Measurements from ENCODE around the gene LIN7C.

LIN7C gene

DNA sequence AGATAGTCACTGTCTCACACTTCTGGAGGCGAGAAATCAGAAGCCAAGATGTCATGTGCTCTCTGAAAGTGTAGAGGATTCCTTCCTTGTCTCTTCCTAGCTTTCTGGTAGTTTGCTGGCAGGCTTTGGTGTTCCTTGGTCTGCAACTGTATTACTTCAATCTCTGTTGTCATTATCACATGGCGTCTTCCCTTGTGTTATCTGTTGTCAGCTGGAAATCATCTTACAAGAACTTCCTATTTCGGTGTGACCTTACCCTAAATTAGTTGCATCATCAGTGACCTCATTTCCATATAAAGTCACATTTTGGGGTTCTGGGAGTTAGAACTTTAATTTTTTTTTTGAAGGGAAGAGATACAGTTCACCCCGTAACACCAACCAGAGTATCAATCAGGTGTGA, 3.3 kb upstream of the LIN7C start:
- no peak for DNase-seq (ENCODE audit: low read depth)

DNA sequence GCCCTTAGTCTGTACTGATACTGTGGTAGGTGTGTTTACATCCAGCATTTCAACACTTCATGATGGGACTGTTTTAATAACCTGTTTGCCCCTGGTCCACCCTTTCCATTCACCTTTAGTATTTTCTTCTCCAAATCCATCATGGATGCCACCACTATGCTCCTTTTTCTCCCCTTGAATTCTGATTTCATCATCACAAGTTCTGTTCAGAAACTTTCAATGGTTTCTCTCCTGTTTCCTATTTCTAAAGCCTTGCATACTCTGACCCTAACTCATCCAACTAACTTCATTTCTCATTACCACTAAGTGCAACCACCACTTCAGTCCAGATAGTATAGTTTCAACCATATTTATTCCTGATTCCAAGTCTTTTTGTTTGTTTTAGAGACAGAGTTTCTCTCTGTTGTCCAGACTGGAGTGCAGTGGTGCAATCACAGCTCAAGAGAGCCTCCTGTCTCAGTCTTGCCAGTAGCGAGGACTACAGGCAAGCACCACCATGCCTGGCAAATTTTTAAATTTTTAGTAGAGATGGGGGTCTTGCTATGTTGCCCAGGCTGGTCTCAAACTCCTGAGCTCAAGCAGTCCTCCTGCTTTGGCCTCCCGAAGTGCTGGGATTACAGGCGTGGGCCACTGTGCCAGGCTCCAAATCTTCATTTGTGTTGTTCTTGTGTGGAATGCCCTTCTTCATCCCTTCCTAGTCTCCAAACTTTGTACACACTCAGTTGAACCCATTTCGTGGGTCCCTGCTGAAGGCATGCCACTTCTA, 1.2 kb upstream of the LIN7C start:
- no peak for DNase-seq (ENCODE audit: low read depth)

DNA sequence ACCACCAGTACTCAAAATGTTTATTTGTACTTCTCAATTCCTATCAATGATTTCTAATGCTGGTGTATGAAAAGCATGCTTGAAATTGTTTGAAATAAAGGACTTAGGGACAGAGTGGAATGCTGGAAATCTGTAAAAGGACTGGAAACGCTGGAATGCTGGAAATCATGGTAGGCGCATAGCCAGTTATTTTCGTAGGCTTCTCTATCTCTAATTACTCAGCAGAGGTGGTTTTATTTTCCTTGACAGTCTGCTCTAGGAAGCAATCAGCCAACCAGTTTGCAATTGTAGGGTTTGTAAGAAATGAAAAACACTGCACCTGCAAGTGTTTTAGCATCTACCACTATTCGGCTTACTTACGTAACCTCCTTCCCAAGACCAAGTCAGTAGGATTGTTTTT, 788 bp downstream of the LIN7C start:
- DNase-seq (ENCODE audit: low read depth): no peak

DNA sequence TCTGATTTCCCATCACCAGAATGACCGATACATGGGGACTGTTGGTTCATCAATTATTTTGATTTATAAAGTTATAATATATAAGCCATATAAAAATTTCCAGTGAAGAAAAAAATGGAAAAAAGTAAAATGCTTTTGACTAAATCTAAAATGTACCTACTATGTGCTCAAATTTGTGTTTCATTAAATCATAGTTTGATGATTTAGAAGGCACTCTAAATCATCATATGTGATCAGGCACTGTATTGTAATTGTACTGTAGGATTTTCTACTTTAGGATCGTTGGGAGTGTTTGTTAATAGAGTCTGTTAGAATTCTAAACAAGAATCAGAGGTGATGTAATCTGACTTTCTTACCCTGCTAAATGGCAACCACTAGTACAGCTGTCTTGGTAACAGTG, 2.4 kb downstream of the LIN7C start:
- DNase-seq (ENCODE audit: low read depth): no peak

DNA sequence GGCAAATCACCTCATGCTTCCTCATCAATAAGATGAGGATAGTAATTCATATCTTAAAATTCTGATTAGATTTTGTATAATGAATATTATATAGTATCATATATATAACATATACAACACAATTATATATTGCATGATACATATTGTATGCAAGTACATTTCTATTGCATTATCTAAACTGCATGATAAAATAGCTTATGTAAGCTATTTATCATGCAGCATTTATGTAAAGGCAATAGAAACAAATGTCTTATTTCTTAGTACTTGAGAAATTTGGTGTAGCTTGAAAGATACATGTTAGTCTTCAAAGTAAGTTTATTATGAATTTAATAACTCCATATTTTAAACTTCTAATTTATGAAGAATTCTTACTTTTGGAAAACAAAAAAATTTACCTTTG, 5.5 kb downstream of the LIN7C start:
- no peak for DNase-seq (ENCODE audit: low read depth)

DNA sequence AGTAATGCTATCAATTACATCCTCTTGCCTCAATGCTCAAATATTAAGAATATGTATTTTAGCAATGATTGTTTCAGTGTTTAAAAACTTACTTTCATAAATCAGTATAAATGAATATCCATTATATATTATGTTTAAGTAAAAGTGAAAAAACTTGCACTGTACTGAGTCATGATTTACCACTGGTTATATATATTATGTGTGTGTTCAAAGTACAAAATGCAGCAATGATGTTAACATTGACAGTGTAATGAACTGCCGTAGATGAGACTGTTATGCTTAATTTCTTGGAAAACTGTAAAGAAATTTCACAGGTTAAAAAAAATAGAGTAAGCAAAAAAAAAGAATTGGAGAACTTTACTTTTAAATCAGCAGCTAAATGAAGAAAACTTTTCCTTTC, 8.7 kb downstream of the LIN7C start:
- no peak for DNase-seq (ENCODE audit: low read depth)

DNA sequence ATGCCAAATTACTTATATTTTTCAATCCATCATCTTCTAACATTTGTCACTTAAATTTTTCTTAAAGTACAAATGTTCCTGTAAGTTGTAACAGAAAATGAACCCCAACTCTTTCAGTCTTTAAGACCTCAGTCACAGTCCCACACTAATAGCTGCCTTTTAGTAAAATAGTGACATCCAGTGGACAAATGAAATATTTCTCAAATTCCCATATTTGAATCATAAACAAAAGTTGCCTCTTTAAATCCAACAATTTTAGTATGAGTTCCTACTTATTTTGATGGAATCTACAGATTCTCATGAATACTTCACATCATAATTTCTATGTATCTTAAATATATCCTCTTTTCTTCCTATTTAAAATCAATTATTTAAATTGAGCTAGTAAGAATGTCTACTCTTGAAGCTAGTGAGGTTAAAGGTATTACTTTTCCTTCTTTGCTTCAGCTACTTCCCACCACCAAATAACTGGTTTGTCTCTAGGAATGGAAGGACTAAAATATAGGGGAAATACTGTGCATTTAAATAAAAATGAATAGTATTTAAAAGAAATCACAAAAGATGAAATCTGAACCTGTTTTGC, 9.2 kb downstream of the LIN7C start:
- DNase-seq (ENCODE audit: low read depth): no peak

DNA sequence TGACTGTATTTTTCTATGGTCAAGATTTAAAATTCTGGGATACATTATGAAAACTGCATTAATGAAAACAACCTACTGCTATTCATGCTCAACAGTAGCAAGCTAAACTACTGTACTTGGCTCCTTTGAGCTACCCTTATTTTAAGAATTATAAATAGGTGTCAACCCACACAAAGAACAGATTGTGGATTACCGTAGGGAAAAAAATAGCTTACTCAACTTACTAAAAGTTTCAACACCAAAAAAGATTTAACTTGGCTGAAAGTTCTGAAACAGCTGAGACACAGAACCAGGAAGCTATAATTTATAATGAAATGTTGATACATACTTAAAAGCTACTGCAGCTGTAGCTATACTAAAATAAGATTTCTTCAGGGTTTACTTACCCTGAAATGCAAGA, 10.1 kb downstream of the LIN7C start:
- DNase-seq (ENCODE audit: low read depth): no peak

DNA sequence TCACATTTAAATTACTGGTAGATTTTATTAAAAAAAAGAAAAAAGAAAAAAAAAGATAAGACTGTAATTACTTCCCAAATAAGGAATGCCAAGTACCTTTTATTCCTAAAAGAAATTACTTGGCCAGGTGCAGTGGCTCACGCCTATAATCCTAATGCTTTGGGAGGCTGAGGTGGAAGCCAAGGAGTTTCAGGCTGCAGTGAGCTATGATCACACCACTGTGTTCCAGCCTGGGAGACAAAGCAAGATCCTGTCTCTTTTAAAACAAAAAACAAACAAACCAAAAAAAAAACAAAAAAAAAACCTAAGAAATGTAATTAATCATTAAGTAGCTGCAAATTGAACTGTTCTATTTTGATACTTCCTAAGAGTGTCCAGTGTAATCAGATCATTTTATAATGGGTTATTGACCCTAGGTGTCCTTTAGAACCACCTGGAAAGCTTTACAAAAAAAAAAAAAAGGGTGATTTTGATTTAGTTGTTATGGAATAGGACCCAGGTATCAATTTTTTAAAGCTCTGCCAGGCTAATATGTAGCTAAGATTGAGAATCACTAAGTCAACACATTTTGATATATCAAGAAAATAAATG, 10.8 kb downstream of the LIN7C start:
- DNase-seq (ENCODE audit: low read depth): no peak

DNA sequence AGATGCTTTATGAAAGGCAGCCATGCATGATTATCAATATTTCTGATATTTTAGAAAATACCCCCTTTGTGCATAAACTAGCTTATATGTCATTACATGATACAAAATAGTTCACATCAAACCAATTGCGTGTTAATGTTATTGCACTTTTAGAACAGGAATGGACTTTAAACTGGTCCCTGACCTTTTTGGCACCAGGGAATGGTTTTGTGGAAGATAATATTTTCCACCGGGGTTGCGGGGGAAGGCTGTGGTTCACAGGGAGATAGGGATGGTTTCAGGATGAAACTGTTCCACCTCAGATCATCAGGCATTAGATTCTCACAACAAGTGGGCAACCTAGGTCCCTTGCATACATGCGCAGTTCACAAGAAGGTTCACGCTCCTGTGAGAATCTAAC, 17.5 kb downstream of the LIN7C start:
- no peak for DNase-seq (ENCODE audit: low read depth)

DNA sequence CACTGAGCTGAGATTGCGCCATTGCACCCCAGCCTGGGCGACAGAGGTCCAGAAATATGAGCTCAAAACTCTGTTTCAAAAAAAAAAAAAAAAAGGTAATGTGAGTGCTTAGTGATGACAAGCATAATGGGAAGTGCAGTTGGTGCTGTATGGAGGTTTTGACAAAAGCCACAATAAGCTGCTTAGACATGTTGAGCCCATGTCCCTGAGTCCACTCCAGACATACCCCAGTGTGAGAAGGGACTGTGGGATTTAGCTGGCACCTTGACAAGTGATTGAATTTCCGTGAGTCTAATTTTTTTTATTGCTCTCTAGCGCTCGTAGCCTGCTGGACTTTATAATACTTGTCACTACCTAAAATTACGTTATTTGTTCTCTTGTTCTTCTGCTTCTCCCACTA, 18.9 kb downstream of the LIN7C start:
- no peak for DNase-seq (ENCODE audit: low read depth)

DNA sequence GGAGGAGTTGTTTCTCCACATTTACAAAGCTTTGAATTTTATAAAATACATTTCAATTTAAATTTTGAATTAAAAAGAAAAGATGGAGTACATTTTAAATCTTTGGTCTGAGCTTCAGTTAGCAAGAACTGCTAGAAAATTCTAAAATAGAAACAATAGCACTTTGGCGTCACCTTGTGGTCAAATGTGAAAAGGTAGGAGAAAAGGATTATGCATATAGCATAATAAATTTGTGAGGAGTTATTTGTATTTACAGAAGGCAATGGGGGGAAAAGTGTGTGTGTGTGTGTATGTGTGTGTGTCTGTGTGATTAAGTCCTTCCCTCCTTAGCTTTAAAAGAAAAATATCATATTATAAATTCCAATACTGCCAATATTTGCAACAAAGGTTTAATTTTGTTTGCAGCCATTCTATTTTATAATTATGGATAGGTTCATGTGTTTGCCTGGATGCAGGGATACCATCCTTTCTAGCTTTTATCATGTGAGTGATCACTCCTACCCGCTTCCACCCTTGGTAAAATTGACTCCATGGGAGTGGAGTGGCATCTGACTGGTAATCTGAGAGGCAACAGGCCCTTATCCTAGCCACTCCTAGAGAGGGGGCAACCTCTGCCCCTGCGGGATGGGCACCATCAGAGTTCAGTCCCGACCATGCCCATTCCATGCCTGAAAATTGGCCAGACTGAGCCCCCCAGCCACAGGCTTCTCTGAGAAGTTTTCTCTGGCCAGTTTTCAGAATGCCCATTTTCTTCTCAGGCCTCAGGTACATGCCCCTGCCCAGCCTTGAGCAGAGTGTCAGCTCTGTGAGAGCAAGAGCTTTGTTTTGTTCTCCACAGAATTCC, 20.4 kb downstream of the LIN7C start:
- no peak for DNase-seq (ENCODE audit: low read depth)

DNA sequence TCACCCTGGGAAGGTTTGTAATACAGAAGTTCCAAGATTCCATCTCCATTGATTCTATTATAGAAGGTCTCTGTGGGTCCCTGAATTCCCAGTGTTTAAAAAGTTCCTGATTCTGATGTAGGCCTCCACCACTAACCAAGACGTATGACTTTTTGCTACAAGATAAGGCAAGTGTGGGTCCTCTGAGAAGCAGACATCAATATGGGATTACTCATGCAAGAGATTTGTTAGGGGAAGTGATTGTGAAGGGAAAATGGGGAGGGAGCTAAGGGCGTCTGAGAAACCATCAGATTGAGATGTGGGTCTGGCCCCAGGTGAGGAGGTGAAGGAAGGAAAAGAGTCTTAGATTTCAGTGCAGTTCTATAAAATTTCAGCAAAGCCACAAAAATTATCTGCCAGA, 23.8 kb downstream of the LIN7C start:
- no peak for DNase-seq (ENCODE audit: low read depth)

DNA sequence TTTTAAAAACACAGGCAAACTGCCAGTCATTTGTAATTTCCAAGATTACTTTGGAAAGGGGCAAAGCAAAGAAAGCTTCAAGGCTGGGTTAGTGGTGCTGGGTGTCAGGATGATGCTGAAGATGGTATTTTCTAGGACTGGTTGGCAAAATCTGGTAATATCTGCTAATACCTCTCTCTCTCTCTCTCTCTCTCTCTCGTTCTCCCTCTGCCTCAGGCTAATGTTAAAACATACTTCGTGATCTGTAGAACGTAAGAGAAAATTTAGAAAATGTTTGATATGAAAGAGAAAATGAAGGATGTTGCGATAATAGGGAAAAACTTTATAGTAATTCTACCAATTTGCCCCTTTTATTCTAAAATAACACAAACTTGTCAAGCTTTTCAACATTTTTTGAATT, 24.6 kb downstream of the LIN7C start:
- DNase-seq (ENCODE audit: low read depth): no peak

DNA sequence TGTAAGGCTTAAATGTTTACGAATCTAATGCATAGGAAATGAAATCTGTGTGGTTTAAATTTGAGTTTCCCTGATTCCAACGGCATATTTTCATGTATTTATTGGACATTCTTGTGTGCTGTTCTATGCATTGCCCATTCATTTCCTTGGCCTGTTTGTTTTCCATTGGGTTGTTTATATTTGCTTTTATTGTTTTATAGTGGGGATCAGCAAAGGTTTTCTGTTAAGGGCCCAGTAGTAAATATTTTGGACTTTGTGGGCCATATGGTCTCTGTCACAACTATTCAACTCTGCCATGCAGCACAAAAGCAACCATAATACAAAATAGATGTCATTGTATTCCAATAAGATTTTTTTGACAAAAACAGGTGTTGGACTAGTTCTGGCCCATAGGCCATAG, 28.7 kb downstream of the LIN7C start:
- no peak for DNase-seq (ENCODE audit: low read depth)

DNA sequence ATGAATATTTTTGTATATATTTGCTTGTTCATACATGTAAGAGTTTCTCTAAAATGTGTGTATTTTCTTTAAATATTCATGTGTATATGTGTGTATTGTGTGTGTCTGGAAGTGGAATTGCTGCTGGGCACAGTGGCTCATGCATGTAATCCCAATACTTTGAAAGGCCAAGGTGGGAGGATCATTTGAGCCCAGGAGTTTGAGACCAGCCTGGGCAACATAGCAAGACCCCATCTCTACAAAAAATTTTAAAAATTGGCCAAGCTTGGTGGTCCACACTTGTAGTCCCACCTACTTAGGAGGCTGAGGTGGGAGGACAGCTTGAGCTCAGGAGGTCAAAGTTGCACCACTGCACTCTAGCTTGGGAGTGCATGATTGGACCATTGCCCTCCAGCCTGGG, 29.3 kb downstream of the LIN7C start:
- no peak for DNase-seq (ENCODE audit: low read depth)

DNA sequence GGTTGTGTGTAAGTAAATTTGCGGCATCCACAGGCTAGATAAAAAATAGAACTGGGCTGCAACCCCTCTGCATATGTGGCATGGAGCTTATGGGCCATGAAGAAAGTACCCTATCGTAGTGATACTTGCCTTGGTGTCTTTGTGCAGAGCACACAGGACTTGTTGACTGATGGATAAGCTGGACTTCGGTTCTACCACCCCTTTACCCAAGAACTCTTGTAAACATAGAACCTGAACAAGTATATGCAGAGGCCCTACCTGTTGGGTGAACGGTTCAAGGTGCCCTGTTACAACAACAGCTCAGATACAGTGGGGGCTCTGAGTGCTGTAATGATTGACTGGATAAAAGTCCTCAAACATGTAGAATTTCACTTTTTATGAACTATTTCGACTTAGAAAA, 30.9 kb downstream of the LIN7C start:
- DNase-seq (ENCODE audit: low read depth): no peak

DNA sequence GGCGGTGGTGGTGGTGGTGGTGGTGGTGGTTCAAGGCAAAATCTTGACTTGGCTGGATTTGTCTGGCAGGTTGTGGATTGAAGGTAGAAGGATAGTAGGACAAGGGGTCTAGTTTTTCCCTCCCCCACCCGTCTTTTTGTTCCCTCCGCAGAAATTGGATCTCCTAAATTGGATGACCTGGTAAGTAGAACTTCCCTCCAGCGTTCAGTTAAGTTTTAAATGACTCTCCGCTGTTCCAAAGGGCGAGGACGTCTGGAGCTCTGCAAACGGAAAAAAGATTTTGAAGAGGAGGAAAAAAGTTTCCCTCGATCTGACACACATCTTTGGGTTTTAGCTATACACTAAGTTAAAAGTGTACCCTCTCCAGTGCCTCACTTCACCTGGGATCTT, 33.6 kb downstream of the LIN7C start:
- DNase-seq (ENCODE audit: low read depth): no peak

DNA sequence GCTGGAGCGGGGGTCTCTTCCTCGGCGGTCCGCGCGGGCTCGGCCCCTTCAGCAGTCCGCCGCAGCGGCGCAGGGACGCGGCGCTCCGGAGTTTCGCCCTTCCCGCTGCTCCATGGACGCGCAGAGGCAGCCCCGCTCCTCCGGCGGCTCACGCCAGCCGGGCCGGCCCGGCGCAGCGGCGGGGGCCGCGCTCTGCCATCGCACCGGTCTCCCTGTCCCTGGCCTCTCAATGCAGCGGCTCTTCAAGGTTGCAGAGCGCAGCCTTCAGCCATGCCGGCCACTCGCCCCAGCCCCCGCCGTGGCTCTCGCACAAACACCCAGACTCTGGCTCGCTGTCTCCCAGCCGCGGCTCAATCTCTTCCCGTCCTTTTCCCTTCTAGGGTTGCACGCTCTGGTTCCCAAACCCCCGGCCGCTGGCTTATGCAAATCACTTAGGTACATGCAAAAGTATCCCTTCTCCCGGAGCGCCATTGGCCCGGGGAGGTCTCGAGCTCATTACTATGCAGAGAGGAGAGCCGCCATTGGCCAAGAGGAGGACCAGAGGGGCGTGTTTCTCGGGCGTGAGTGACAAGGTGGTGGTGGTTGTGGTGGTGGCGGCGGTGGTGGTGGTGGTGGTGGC, 34.1 kb downstream of the LIN7C start, which contains the start of gene LGR4:
LGR4 (minus strand) TSS at position 393 of the 619 bp plus-strand sequence. CDS start 488 bp downstream, outside the sequence.
- peak; percentile 87 for DNase-seq (ENCODE audit: low read depth)

DNA sequence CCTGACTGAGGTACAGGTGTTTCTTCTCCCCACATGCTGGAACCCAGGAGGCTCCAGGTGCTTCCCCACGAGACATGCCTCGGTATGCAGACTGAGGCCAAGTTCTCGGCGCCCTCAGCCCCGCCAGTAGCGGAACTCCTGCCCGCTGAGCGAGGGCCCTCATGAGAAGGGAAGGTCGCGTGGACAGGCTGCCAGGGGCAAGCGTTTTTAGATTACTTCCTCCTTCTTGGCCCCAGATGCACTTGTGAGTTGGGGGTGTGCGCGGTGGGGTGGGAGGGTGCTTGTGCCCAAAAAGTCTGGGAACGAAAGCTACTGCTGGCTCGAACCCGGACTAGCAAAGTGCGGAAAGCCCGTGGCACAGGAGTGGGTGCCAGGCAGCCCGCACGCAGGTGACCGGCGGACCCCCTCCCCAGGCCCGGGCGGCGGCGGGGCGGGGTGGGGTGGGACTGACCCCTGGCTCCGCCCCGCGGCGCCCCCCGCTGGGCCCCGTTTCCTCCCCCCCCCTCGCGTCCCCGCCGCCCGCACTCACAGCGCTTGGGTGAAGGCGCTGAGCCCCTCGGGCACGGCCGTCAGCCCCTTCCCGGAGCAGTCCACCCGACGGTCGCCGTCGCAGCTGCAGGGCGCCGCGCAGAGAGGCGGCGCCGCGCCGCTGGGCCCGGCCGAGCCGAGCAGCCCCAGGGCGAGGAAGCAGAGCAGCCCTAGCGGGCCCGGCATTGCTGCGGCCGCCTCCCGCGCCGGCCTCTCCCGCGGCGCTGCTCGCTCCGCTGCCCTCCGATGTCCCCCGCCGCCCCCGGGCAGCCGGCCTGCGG, 34.8 kb downstream of the LIN7C start:
- no peak for DNase-seq (ENCODE audit: low read depth)

DNA sequence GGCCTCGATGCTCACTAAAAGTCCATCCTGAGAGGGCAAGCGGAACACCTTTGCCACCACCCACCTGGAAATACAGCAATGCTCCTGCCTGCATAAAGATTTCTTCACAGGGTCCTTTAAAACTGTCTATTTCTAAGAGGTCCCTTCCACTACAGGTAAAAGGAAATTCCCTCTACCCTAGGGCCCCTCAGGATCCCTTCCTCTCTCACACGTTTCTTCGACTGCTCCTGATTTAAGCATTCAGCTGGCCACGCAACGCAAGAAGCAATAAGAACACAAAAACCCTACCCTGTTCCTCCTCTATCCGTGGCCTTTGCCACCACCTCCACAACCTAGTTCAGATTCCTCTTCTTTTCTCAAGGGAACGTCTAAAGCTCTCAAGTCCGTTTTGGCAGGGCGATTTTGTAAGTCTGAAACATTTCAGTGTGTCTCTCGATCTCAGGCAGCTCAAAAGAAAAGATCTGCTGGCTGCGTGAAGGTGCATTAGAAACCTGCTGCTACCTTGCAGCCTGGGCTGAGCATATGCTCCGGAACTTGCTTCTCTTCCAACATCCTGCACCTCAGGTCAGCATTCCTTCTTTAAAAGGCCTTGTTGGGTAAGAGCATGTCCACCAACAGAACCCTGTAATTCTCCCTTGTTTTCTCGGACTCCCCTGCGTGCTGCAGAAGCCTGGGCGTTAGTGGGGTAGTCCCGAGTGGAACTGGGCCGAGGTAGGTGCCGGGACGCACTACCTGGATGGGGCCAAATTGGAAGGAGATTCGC, 35.6 kb downstream of the LIN7C start:
- DNase-seq (ENCODE audit: low read depth): no peak

All from HS-27A (cell line).